ENCODE measurements around the gene SLC35D1. TPM values are rescaled to one million over a fixed set of nuclear protein-coding genes. Genes with fewer than 3 reads are reported as not detected.

The SLC35D1 gene
- total and polyA plus RNA-seq, 2 of the 13 experiments (the other 11 are each of a cell fraction or from before 2014, with no cell fraction given) = 12.4 to 41.5 TPM

GRCh38 chr1:66996018-66996682 lies 57.8 kb downstream of the SLC35D1 start (continued):
- no peak for TF ChIP-seq HBP1 (CRISPR knock-in tag; IDR thresholded peaks at IDR 0.05; ENCODE audit: low read depth)
- no peak for TF ChIP-seq ZNF616 (CRISPR knock-in tag; IDR thresholded peaks at IDR 0.05; ENCODE audit: low read depth)
- TF ChIP-seq RAD21 (CRISPR knock-in tag; IDR thresholded peaks at IDR 0.05) = peak; percentile 70
- TF ChIP-seq ZNF414 (CRISPR knock-in tag; IDR thresholded peaks at IDR 0.05) = no peak
- TF ChIP-seq, protein P1, sequence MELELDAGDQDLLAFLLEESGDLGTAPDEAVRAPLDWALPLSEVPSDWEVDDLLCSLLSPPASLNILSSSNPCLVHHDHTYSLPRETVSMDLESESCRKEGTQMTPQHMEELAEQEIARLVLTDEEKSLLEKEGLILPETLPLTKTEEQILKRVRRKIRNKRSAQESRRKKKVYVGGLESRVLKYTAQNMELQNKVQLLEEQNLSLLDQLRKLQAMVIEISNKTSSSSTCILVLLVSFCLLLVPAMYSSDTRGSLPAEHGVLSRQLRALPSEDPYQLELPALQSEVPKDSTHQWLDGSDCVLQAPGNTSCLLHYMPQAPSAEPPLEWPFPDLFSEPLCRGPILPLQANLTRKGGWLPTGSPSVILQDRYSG (CRISPR knock-in tag; IDR thresholded peaks at IDR 0.05) = no peak
- TF ChIP-seq FOXA1 (IDR thresholded peaks at IDR 0.05) = no peak
- 0 out of 2 replicates have a peak, but pooled peaks have one; percentile 38 for TF ChIP-seq FOXA1 (CRISPR knock-in tag; IDR thresholded peaks at IDR 0.05)
- TF ChIP-seq SMC3 (IDR thresholded peaks at IDR 0.05; ENCODE audit: low read length) = peak; percentile 84
- no peak for TF ChIP-seq ZNF788 (CRISPR knock-in tag; IDR thresholded peaks at IDR 0.05; ENCODE audit: borderline replicate concordance)
- no peak for TF ChIP-seq CHD2 (IDR thresholded peaks at IDR 0.05; ENCODE audit: low read depth, low read length)
- TF ChIP-seq PAWR (CRISPR knock-in tag; IDR thresholded peaks at IDR 0.05; ENCODE audit: borderline replicate concordance) = no peak
- no peak for TF ChIP-seq BRCA1 (CRISPR knock-in tag; IDR thresholded peaks at IDR 0.05)
- TF ChIP-seq, protein P2, sequence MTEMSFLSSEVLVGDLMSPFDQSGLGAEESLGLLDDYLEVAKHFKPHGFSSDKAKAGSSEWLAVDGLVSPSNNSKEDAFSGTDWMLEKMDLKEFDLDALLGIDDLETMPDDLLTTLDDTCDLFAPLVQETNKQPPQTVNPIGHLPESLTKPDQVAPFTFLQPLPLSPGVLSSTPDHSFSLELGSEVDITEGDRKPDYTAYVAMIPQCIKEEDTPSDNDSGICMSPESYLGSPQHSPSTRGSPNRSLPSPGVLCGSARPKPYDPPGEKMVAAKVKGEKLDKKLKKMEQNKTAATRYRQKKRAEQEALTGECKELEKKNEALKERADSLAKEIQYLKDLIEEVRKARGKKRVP (CRISPR knock-in tag; IDR thresholded peaks at IDR 0.05) = no peak
- no peak for TF ChIP-seq ZNF562 (CRISPR knock-in tag; IDR thresholded peaks at IDR 0.05; ENCODE audit: borderline replicate concordance)
- no peak for TF ChIP-seq PPARG (CRISPR knock-in tag; conservative IDR thresholded peaks at IDR 0.05)
- peak; percentile 89 for TF ChIP-seq STAG1 (CRISPR knock-in tag; IDR thresholded peaks at IDR 0.05)
- TF ChIP-seq, protein P3, sequence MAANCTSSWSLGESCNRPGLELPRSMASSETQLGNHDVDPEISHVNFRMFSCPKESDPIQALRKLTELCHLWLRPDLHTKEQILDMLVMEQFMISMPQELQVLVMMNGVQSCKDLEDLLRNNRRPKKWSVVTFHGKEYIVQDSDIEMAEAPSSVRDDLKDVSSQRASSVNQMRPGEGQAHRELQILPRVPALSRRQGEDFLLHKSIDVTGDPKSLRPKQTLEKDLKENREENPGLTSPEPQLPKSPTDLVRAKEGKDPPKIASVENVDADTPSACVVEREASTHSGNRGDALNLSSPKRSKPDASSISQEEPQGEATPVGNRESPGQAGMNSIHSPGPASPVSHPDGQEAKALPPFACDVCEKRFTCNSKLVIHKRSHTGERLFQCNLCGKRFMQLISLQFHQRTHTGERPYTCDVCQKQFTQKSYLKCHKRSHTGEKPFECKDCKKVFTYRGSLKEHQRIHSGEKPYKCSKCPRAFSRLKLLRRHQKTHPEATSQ (CRISPR knock-in tag; IDR thresholded peaks at IDR 0.05; ENCODE audit: borderline replicate concordance) = no peak
- TF ChIP-seq KAT8 (CRISPR knock-in tag; IDR thresholded peaks at IDR 0.05) = 0 out of 2 replicates have a peak, but pooled peaks have one; percentile 23
- TF ChIP-seq AHR (CRISPR knock-in tag; IDR thresholded peaks at IDR 0.05) = no peak
- no peak for TF ChIP-seq HDAC2 (CRISPR knock-in tag; IDR thresholded peaks at IDR 0.05)
- TF ChIP-seq ZNF816 (CRISPR knock-in tag; IDR thresholded peaks at IDR 0.05; ENCODE audit: borderline replicate concordance) = no peak
- peak; percentile 39 for TF ChIP-seq TEAD3 (CRISPR knock-in tag; optimal IDR thresholded peaks at IDR 0.05; ENCODE audit: borderline replicate concordance)
- peak; percentile 76 for TF ChIP-seq CTCF (CRISPR knock-in tag; IDR thresholded peaks at IDR 0.05)
- TF ChIP-seq ELF4 (CRISPR knock-in tag; IDR thresholded peaks at IDR 0.05; ENCODE audit: borderline replicate concordance) = no peak
